Mammary epithelial cell (primary cell): ENCODE data around the gene ARNT2.

Source experiments
- EZH2 ChIP-seq: IDR thresholded peaks from 2 replicates; pipeline ENCODE4 v1.6.1; 2012; ENCODE audit warnings: low read length, inconsistent platforms, borderline replicate concordance
- TF ChIP-seq, protein P1 (sequence below), 2 donors: IDR thresholded peaks in 1 of 2; conservative IDR thresholded peaks in 1 of 2; 2 replicates each; pipeline ENCODE4 v1.5.1; 2011 to 2012; ENCODE audit warnings: inconsistent platforms in 2 of 2, low read length in 2 of 2, mild to moderate bottlenecking in 2 of 2, control low read depth in 1 of 2, low read depth in 1 of 2; ENCODE audit not compliant: insufficient read depth in 1 of 2; ENCODE audit errors: extremely low read depth in 1 of 2

DNA sequence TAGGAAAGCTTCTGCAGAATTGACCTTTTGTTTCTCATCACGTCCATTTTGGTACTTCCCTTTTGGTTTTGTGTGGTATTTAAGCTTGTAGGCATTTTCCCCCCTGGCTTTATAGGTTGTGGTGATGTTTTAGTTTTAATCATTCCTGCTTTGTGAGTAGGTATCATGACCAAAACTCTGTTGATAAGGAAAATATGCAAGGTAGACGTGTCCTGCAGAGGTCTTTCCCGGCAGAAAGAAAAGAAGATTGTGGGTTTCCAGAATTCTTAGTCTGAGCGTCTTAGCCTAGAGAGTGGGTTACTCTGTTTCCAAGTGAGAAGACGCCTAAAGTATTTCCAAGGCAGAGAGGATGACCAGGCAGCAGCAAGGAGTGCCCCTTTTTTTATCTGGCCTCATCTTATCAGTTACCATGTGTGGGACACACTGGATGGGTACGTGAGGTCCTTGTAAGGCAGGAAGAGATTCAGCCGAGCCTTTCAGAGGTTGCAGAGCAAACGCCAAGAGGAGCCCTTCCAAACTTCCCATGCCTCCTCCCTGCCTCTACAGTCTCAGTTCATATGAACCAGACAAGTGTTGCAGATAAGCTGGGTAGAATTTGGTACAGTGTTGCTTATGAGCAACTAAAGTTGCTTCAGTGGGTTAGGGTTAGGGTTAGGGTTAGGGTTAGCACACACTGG lies 58.8 kb downstream of the ARNT2 start:
- TF ChIP-seq, protein P1, sequence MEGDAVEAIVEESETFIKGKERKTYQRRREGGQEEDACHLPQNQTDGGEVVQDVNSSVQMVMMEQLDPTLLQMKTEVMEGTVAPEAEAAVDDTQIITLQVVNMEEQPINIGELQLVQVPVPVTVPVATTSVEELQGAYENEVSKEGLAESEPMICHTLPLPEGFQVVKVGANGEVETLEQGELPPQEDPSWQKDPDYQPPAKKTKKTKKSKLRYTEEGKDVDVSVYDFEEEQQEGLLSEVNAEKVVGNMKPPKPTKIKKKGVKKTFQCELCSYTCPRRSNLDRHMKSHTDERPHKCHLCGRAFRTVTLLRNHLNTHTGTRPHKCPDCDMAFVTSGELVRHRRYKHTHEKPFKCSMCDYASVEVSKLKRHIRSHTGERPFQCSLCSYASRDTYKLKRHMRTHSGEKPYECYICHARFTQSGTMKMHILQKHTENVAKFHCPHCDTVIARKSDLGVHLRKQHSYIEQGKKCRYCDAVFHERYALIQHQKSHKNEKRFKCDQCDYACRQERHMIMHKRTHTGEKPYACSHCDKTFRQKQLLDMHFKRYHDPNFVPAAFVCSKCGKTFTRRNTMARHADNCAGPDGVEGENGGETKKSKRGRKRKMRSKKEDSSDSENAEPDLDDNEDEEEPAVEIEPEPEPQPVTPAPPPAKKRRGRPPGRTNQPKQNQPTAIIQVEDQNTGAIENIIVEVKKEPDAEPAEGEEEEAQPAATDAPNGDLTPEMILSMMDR (conservative IDR thresholded peaks at IDR 0.05 in 1 of 2, IDR thresholded peaks at IDR 0.05 in 1 of 2; ENCODE audit: extremely low read depth in 1 of 2, insufficient read depth in 1 of 2, low read depth in 1 of 2, low read length in 2 of 2): no peak
- TF ChIP-seq EZH2: no peak
